Measurements from ENCODE around the gene MACROD2. TPM values are rescaled to one million over a fixed set of nuclear protein-coding genes. Genes with fewer than 3 reads are reported as not detected.

The MACROD2 gene
- total RNA-seq, 1 experiment from 2014 or later: 1.6 TPM

DNA sequence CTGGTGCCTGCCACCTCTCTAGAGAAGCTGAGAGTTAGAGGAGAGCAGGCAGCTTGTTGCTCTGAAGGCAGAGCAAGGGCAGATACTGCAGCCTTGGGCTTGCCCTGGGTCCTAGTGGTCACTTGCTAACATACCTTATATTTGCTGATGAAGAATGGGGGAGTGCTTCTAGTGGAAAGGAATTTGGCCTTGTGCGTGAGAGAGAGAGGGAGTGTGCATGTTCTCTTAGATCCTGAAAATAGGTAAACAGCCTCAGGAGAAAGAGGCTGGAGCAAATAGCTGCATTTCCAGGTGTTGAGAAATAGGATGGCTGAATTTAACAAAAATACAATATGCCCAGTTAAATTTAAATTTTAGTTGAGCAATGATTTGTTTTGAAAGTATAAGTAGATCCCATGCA, 1066.6 kb downstream of the MACROD2 start:
- H3K4me1 ChIP-seq (ENCODE audit: insufficient read depth, low read length): 0 out of 2 replicates have a peak, but pooled peaks cover 2% of the 10 kb centered on the region
- Mint-ChIP-seq H3K27me3 (ENCODE audit: low read depth) (no peaks in the 10 kb centered on the region), H3K9me3 (no peaks in the 10 kb centered on the region), H3K4me1 (peaks cover 14 to 18% of the 10 kb centered on the region in 2 experiments), H3K36me3 (ENCODE audit: insufficient read depth in 1 of 3, low read depth in 3 of 3) (no peaks in the 10 kb centered on the region), H3K27ac (no peak overlapping the region; a peak in 1 of 7 replicates), H3K4me3 (no peak overlapping the region)
- H3K9me3 ChIP-seq (ENCODE audit: control insufficient read depth, low read depth, low read length): no peaks in the 10 kb centered on the region
- WGBS (ENCODE audit: extremely low coverage, insufficient read length, low lambda C conversion rate): no CpG with 5 or more reads among the region's 1 CpG
- H4K8ac ChIP-seq (replicated peaks; ENCODE audit: insufficient read length, low read depth, low read length): no peak overlapping the region
- no peak overlapping the region for H2BK120ac ChIP-seq (ENCODE audit: low read depth, low read length, poor library complexity, severe bottlenecking)
- no peak overlapping the region for H2BK15ac ChIP-seq (ENCODE audit: low read depth, low read length)
- H3K9ac ChIP-seq (ENCODE audit: extremely low read depth, insufficient read length, low read length): no peak overlapping the region
- H3K14ac ChIP-seq (ENCODE audit: insufficient read depth, low read length): no peak overlapping the region
- H4K20me1 ChIP-seq (ENCODE audit: control insufficient read depth, insufficient read depth, insufficient read length): no peaks in the 10 kb centered on the region
- H4K91ac ChIP-seq (ENCODE audit: insufficient read length, low read depth, low read length): no peak overlapping the region
- peak; percentile 39 for DNase-seq
- no peak overlapping the region for H2AK5ac ChIP-seq (ENCODE audit: insufficient read length, low read length)
- no peak overlapping the region for H2BK20ac ChIP-seq (ENCODE audit: low read depth, low read length, poor library complexity, severe bottlenecking)
- H3K27ac ChIP-seq (ENCODE audit: insufficient read length, low read depth, low read length): no peak overlapping the region
- H3K56ac ChIP-seq (ENCODE audit: insufficient read length, low read depth, low read length): no peak overlapping the region
- H2BK5ac ChIP-seq (ENCODE audit: insufficient read length, low read length): no peak overlapping the region
- H3K4ac ChIP-seq (ENCODE audit: low read depth, low read length): no peak overlapping the region
- no peak overlapping the region for H3K23ac ChIP-seq (ENCODE audit: insufficient read length, low read depth, low read length)
- H3K18ac ChIP-seq (ENCODE audit: insufficient read length, low read depth, low read length): no peak overlapping the region
- no peak overlapping the region for H2BK12ac ChIP-seq (ENCODE audit: insufficient read length, low read depth, low read length)
- peak overlapping the region; percentile 60 for H2AFZ ChIP-seq (ENCODE audit: low read length)
- no peaks in the 10 kb centered on the region for H3K79me2 ChIP-seq (ENCODE audit: insufficient read depth, low read length)
- H3K4me2 ChIP-seq (ENCODE audit: insufficient read depth, insufficient read length, low read length): no peak overlapping the region
- no peaks in the 10 kb centered on the region for H3K27me3 ChIP-seq (ENCODE audit: insufficient read depth, low read length)
- H3T11ph ChIP-seq (ENCODE audit: low read length): no peak overlapping the region
- H3K23me2 ChIP-seq (ENCODE audit: insufficient read length, low read depth, low read length, poor library complexity, severe bottlenecking): no peaks in the 10 kb centered on the region
- no peak overlapping the region for H4K5ac ChIP-seq (ENCODE audit: insufficient read length, low read depth, low read length)
- TF ChIP-seq, protein P1, sequence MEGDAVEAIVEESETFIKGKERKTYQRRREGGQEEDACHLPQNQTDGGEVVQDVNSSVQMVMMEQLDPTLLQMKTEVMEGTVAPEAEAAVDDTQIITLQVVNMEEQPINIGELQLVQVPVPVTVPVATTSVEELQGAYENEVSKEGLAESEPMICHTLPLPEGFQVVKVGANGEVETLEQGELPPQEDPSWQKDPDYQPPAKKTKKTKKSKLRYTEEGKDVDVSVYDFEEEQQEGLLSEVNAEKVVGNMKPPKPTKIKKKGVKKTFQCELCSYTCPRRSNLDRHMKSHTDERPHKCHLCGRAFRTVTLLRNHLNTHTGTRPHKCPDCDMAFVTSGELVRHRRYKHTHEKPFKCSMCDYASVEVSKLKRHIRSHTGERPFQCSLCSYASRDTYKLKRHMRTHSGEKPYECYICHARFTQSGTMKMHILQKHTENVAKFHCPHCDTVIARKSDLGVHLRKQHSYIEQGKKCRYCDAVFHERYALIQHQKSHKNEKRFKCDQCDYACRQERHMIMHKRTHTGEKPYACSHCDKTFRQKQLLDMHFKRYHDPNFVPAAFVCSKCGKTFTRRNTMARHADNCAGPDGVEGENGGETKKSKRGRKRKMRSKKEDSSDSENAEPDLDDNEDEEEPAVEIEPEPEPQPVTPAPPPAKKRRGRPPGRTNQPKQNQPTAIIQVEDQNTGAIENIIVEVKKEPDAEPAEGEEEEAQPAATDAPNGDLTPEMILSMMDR (conservative IDR thresholded peaks at IDR 0.05): no peak
- no peaks in the 10 kb centered on the region for H3K79me1 ChIP-seq (ENCODE audit: insufficient read depth, low read depth, low read length, poor library complexity, severe bottlenecking)

All from H9 (cell line).